ENCODE measurements around the gene NELL2. TPM values are rescaled to one million over a fixed set of nuclear protein-coding genes. Genes with fewer than 3 reads are reported as not detected.

Gene NELL2
- total and polyA plus RNA-seq, 10 of the 15 experiments (the other 5 are each of a cell fraction or from before 2014, with no cell fraction given), result 0.27 to 2.3 (median 0.76) TPM

GRCh38 chr12:44460261-44460660 lies 415.9 kb downstream of the NELL2 start (continued):
- TF ChIP-seq PBX3 (IDR thresholded peaks at IDR 0.05; ENCODE audit: insufficient replicate concordance, low read depth, low read length), result no peak
- TF ChIP-seq NFYB (IDR thresholded peaks at IDR 0.05; ENCODE audit: insufficient read depth, low read depth, low read length), result no peak
- TF ChIP-seq SIN3A (IDR thresholded peaks at IDR 0.05; ENCODE audit: low read depth, low read length), result no peak
- no peak for TF ChIP-seq POU2F2 (IDR thresholded peaks at IDR 0.05; ENCODE audit: borderline replicate concordance, low read depth, low read length)
- TF ChIP-seq ATF2 (IDR thresholded peaks at IDR 0.05; ENCODE audit: low read length), result no peak
- no peak for TF ChIP-seq HDAC6 (IDR thresholded peaks at IDR 0.05; ENCODE audit: unreplicated experiment)

- no TSS peak for BruUV-seq (replicated peaks)
- ChIA-PET POLR2A (no interaction called here), CTCF (interaction anchor here (0.8 to 1.5 kb wide), 2 partner anchors 19 to 35 kb away, joined by 3 read pairs; no protein-coding TSS in a partner anchor), SMC1A (ENCODE audit: uncharacterized antibody, unreplicated experiment) (interaction anchor here (0.8 to 4.0 kb wide), 2 partner anchors 15 to 79 kb away, joined by 4 to 20 read pairs; no protein-coding TSS in a partner anchor), RAD21 (ENCODE audit: unreplicated experiment) (interaction anchor here (2.2 kb wide), 1 partner anchor 15 kb away, joined by 8 read pairs; no protein-coding TSS in a partner anchor)
- intact Hi-C loops (cut with micrococcal nuclease; ENCODE audit: unreplicated experiment) (no loop called here), in situ Hi-C loops (cut with MboI) (no loop called here)
- WGBS (ENCODE audit: insufficient coverage, insufficient replicate concordance, low lambda C conversion rate, missing lambda C conversion rate), result 0% methylated on average over 3 of the region's 3 CpGs
- Histone ChIP-seq H3K27me3 (replicated peaks in 1 of 2; ENCODE audit: control insufficient read depth in 2 of 2, insufficient read depth in 2 of 2, low read length in 1 of 2) (no peaks in the 10 kb centered on the region), H3K36me3 (ENCODE audit: control insufficient read depth in 2 of 2, insufficient read depth in 2 of 2, low read length in 1 of 2) (no peaks in the 10 kb centered on the region), H4K20me1 (ENCODE audit: control insufficient read depth, insufficient read depth) (no peaks in the 10 kb centered on the region), H3K4me3 (no peak overlapping the region), H2AFZ (ENCODE audit: control insufficient read depth, low read depth, low read length) (no peak overlapping the region), H3K4me1 (ENCODE audit: control insufficient read depth, insufficient read depth, low read length) (no peaks in the 10 kb centered on the region), H3K9me3 (replicated peaks; ENCODE audit: control insufficient read depth, insufficient read depth, low read length) (no peaks in the 10 kb centered on the region), H3K9ac (ENCODE audit: control insufficient read depth, insufficient read depth, low read length) (no peak overlapping the region), H3K27ac (ENCODE audit: control insufficient read depth, insufficient read depth) (no peak overlapping the region), H3K4me2 (ENCODE audit: control insufficient read depth, insufficient read depth) (no peak overlapping the region), H3K79me2 (ENCODE audit: control insufficient read depth, insufficient read depth, low read length) (no peaks in the 10 kb centered on the region)
- DNase-seq (ENCODE audit: low read depth, low spot score) (no peak), ATAC-seq (no peak), FAIRE-seq (no peak)
- TF ChIP-seq ZNF24 (IDR thresholded peaks at IDR 0.05) (no peak), CREB1 (IDR thresholded peaks at IDR 0.05; ENCODE audit: low read depth) (no peak), PKNOX1 (IDR thresholded peaks at IDR 0.05) (no peak), SREBF2 (IDR thresholded peaks at IDR 0.05; ENCODE audit: low read length) (no peak), SMAD5 (IDR thresholded peaks at IDR 0.05; ENCODE audit: low read depth) (no peak), LARP7 (IDR thresholded peaks at IDR 0.05) (no peak), MTA3 (IDR thresholded peaks at IDR 0.05; ENCODE audit: borderline replicate concordance, low read length) (no peak), ZNF207 (IDR thresholded peaks at IDR 0.05; ENCODE audit: borderline replicate concordance) (no peak), E2F8 (IDR thresholded peaks at IDR 0.05; ENCODE audit: low read depth, partially characterized antibody) (no peak), POLR2A (IDR thresholded peaks at IDR 0.05; ENCODE audit: low read depth, low read length) (no peak), CREM (IDR thresholded peaks at IDR 0.05; ENCODE audit: low read depth) (no peak), MAX (IDR thresholded peaks at IDR 0.05; ENCODE audit: low read depth, low read length) (no peak), MEF2A (IDR thresholded peaks at IDR 0.05; ENCODE audit: insufficient read depth, low read depth, low read length) (no peak)
These were observed 416.5 kb downstream of the NELL2 start for GRCh38 chr12:44459569-44459968.
